HEK293T (cell line): ENCODE measurements around the gene ARHGEF18.

Experiments used
- BHLHE40 ChIP-seq: fragments of 450-650 bp; IDR thresholded peaks from 2 replicates; pipeline ENCODE4 v1.6.1; 2016; ENCODE audit warnings: mild to moderate bottlenecking, moderate library complexity, borderline replicate concordance
- ELF4 ChIP-seq: fragments of 450-650 bp; IDR thresholded peaks from 2 replicates; pipeline ENCODE4 v1.6.1; 2017; ENCODE audit warnings: antibody characterized with exemption
- FOXA1 ChIP-seq: fragments of 450-650 bp; IDR thresholded peaks from 2 replicates; pipeline ENCODE4 v1.6.1; 2016; ENCODE audit warnings: mild to moderate bottlenecking
- FOXK2 ChIP-seq: fragments of 450-650 bp; IDR thresholded peaks from 2 replicates; pipeline ENCODE4 v1.6.1; 2016; ENCODE audit warnings: mild to moderate bottlenecking
- FOXM1 ChIP-seq: fragments of 450-650 bp; IDR thresholded peaks from 2 replicates; pipeline ENCODE4 v1.6.1; 2017; ENCODE audit warnings: mild to moderate bottlenecking, borderline replicate concordance
- HDGF ChIP-seq: fragments of 450-650 bp; IDR thresholded peaks from 2 replicates; pipeline ENCODE4 v1.6.1; 2017; ENCODE audit warnings: antibody characterized with exemption, borderline replicate concordance
- L3MBTL2 ChIP-seq: fragments of 450-650 bp; conservative IDR thresholded peaks from 2 replicates; pipeline ENCODE4 v1.6.1; 2016; ENCODE audit warnings: mild to moderate bottlenecking
- LEF1 ChIP-seq: fragments of 450-650 bp; IDR thresholded peaks from 2 replicates; pipeline ENCODE4 v1.6.1; 2017; ENCODE audit warnings: mild to moderate bottlenecking, borderline replicate concordance
- NFRKB ChIP-seq: fragments of 450-650 bp; IDR thresholded peaks from 2 replicates; pipeline ENCODE4 v1.6.1; 2016; ENCODE audit warnings: mild to moderate bottlenecking, moderate library complexity
- SP1 ChIP-seq: fragments of 450-650 bp; IDR thresholded peaks from 2 replicates; pipeline ENCODE4 v1.6.1; 2017
- SUZ12 ChIP-seq: fragments of 450-650 bp; IDR thresholded peaks from 2 replicates; pipeline ENCODE4 v1.6.1; 2016; ENCODE audit warnings: mild to moderate bottlenecking

GRCh38 chr19:7318176-7318575, 30.6 kb upstream of the ARHGEF18 start:
- TF ChIP-seq FOXA1 (no peak), SP1 (no peak), NFRKB (no peak), SUZ12 (no peak), FOXM1 (no peak), FOXK2 (no peak), L3MBTL2 (no peak), BHLHE40 (no peak), HDGF (no peak), ELF4 (no peak), LEF1 (no peak)
